ENCODE measurements around the gene SLC4A4.

Gene SLC4A4

GRCh38 chr4:71607780-71608677, 269.2 kb downstream of the SLC4A4 start:
- no peak for TF ChIP-seq CTCF (IDR thresholded peaks at IDR 0.05)

- no peak for TF ChIP-seq CTCF (IDR thresholded peaks at IDR 0.05)
Observed at GRCh38 chr4:71608678-71609071, 269.9 kb downstream of the SLC4A4 start.

- TF ChIP-seq CTCF (IDR thresholded peaks at IDR 0.05), result no peak
Observed at GRCh38 chr4:71609167-71609566, 270.3 kb downstream of the SLC4A4 start.

- no peak for TF ChIP-seq CTCF (IDR thresholded peaks at IDR 0.05)
Observed at GRCh38 chr4:71609651-71610050, 270.8 kb downstream of the SLC4A4 start.

GRCh38 chr4:71614621-71615020, 275.8 kb downstream of the SLC4A4 start:
- no peak for TF ChIP-seq CTCF (IDR thresholded peaks at IDR 0.05)

GRCh38 chr4:71616168-71616811, 277.5 kb downstream of the SLC4A4 start:
- TF ChIP-seq CTCF (IDR thresholded peaks at IDR 0.05), result no peak

Measured in LNCAP (cell line).